ENCODE data around the gene MBD2. TPM values are rescaled to one million over a fixed set of nuclear protein-coding genes. Genes with fewer than 3 reads are reported as not detected.

The MBD2 gene
- total RNA-seq, 1 donor, result 34.2 TPM

- no peak for TF ChIP-seq CTCF (IDR thresholded peaks at IDR 0.05; ENCODE audit: insufficient read depth, low read length)
- H3K4me3 ChIP-seq (ENCODE audit: low read depth, low read length), result no peak overlapping the region
- no peak for DNase-seq (ENCODE audit: low read depth)
Measured at GRCh38 chr18:54238173-54238936, 13.9 kb upstream of the MBD2 start.

DNA sequence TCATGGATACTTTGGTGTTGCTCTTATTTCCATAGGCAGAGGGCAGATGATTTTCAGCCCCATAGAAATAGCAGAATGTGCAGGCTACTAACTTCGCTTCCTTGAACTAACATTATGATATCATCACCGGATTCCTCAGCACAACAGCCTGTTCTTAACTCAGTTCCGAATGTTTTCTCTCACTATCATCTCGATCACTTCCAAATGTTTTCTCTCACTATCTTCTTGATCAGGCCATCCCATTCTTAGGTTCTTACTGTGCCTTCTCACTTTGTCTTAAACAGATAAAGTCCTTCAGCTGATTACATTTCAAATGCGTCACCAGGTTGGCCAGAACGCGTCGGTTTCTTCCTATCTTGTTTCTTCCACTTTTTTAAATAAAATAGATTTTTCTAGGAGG, 11.4 kb upstream of the MBD2 start:
- H3K4me3 ChIP-seq (ENCODE audit: low read depth, low read length), result no peak overlapping the region
- DNase-seq (ENCODE audit: low read depth), result peak; percentile 18
- no peak for TF ChIP-seq CTCF (IDR thresholded peaks at IDR 0.05; ENCODE audit: insufficient read depth, low read length)

- H3K4me3 ChIP-seq (ENCODE audit: low read depth, low read length), result no peak overlapping the region
- no peak for TF ChIP-seq CTCF (IDR thresholded peaks at IDR 0.05; ENCODE audit: insufficient read depth, low read length)
- no peak for DNase-seq (ENCODE audit: low read depth)
Measured at GRCh38 chr18:54233747-54234146, 9.3 kb upstream of the MBD2 start.

DNA sequence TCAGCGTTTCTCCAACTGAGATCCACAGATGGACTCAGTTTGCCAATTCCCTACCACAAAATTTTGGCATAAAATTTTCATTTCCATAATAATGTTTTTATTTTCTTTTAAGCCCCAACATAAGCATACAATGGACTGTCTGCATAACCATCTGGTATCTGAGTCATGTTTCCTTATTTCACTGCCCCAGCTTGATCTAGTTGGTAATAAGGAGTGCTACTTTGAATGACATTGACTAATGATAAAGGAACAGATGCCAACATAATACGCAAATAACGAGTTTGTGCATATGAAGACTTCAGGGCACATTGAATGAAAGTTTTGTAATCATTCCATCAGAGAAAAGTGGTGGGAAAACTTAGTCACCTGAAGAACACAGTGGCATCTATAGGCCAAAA, 8.8 kb upstream of the MBD2 start:
- no peak for DNase-seq (ENCODE audit: low read depth)
- no peak overlapping the region for H3K4me3 ChIP-seq (ENCODE audit: low read depth, low read length)
- no peak for TF ChIP-seq CTCF (IDR thresholded peaks at IDR 0.05; ENCODE audit: insufficient read depth, low read length)

DNA sequence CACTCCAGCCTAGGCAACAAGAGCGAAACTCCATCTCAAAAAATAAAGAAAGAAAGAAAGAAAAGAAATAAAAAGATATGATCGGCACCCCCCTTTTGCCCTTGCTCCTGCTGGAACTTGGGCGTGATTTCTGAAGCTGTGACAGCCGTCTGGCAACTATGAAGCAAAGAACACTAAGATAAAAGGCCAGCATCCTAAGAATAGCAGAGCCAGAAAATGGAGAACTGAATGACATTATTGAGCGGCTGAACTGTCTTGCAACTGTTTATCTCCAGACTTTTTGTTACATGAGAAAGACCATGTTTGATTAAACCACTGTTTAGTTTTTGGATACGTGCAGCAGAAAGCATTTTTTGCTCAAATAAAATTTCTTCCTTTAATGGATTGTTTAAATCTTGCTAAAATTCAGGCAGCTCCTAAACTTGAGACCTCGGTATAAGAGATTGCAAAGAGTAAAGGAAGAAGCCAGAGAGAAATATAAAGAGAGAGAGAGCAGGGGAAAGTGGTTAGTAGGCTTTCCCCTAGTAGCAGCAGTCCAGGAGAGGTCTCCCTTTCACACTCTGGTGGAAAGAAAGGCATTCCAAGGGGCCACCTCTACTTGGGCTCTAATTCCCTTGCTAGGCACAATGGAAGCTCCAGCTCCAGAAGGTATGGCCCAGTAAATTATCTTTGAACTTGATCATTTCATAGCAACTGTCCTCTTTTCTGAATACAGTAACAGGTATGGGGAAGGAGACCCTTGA, 8.2 kb upstream of the MBD2 start:
- TF ChIP-seq CTCF (IDR thresholded peaks at IDR 0.05; ENCODE audit: insufficient read depth, low read length), result no peak
- H3K4me3 ChIP-seq (ENCODE audit: low read depth, low read length), result no peak overlapping the region
- no peak for DNase-seq (ENCODE audit: low read depth)

- DNase-seq (ENCODE audit: low read depth), result no peak
- H3K4me3 ChIP-seq (ENCODE audit: low read depth, low read length), result no peak overlapping the region
- no peak for TF ChIP-seq CTCF (IDR thresholded peaks at IDR 0.05; ENCODE audit: insufficient read depth, low read length)
Measured at GRCh38 chr18:54229421-54230059, 5.1 kb upstream of the MBD2 start.

All from fibroblast of the aortic adventitia (primary cell).